LNCaP clone FGC (cell line): ENCODE measurements around the gene LMX1A.

Source experiments
- DNase-seq: peaks from one replicate; pipeline ENCODE4 v3.0.0-alpha.2; 2011; ENCODE audit warnings: low read depth
- H3K4me3 ChIP-seq: 2 replicates; pipeline ENCODE4 v1.5.1; 2011; ENCODE audit warnings: mild to moderate bottlenecking, low read depth, low read length, control low read depth
- CTCF ChIP-seq: IDR thresholded peaks from 2 replicates; pipeline ENCODE4 v1.5.1; 2012; ENCODE audit warnings: mild to moderate bottlenecking; ENCODE audit not compliant: control insufficient read depth, insufficient read depth; ENCODE audit errors: extremely low read depth

LMX1A gene

DNA sequence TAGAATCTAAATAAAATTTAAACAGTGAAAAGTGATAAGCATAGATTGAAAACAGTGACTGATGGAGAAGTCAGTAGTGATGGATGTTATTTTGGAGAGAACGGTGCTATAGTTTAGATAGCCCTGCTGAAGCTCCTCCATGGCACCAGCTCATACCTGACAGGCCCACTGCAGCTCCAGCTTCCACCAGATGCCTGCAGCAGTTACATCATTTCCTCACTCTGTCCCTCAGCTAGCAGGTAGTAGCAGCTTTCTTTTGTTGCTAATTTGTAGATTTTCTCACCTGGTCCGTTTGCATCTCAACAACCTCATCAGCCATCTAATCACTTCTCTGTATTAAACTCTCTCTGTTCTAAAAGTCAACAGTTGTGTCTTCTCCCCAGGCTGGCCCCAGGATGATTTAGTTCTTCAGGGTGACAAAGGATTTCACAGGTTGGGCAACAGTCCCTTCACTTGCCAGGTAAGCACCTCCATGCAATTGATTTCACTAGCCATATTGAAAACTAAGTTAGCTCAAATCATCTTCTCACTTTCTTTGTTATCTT lies 128.3 kb downstream of the LMX1A start:
- H3K4me3 ChIP-seq, result no peak overlapping the region
- DNase-seq, result no peak
- TF ChIP-seq CTCF, result no peak

GRCh38 chr1:165226326-165226725 lies 130.2 kb downstream of the LMX1A start:
- DNase-seq, result no peak
- H3K4me3 ChIP-seq, result no peak overlapping the region
- no peak for TF ChIP-seq CTCF

GRCh38 chr1:165225650-165226049 lies 130.9 kb downstream of the LMX1A start:
- DNase-seq, result no peak
- TF ChIP-seq CTCF, result no peak
- H3K4me3 ChIP-seq, result no peak overlapping the region

DNA sequence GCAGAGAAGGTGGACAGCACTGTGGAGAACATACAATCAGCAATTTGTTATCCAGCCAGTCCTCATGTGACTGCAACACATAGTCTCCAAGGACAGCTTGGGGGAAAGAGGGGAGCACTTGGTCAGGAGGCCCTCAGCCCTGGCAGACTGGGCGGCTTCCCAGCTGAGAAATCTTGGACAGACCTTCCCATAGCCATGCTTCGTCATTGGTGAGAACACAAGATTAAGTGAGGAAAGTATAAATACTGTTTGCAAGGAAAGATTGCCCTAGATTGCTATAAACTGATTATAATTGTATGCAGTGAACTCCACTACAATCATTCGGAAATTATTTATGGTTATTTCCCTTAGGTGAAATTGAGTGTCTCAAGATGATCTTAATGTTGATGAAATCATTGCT lies 131.5 kb downstream of the LMX1A start:
- DNase-seq, result no peak
- no peak overlapping the region for H3K4me3 ChIP-seq
- TF ChIP-seq CTCF, result no peak

DNA sequence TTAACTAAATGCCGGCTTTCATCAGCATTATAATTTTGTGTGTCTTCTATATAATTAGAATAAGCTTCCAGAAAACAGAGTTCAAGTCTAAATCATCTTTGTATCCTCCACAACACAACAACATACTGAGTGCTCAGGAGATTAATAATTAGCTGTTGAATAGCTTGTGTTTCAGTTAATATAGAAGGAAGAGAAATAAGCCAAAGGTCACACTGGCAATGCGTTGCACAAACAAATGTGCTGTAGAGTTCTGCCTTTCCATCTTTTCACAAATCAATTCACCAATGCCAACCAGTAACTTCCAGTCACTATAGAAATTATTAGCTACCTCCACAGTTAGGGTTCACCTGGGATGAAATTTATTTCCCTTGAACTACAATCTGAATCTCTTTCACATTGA lies 132.0 kb downstream of the LMX1A start:
- no peak for TF ChIP-seq CTCF
- DNase-seq, result no peak
- H3K4me3 ChIP-seq, result no peak overlapping the region

DNA sequence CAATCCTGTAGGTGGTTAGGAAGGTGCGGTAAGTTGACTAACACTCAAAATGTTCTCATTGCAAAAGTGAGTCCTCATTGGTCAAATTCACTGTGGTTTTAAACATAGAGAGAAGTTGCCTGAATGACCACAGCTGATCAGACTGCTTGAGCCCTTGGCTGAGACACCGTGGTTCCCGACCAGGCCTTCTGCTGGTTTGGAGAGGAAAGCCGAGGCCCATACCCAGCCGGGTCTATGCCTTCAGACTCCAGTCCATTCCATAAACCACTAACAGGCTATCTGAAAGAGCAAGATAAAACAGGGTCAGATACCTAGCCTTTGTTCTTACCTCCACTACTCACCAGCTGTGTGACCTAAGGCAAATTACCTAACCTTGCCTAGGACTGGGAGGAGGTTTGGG lies 133.9 kb downstream of the LMX1A start:
- H3K4me3 ChIP-seq, result no peak overlapping the region
- TF ChIP-seq CTCF, result no peak
- no peak for DNase-seq

DNA sequence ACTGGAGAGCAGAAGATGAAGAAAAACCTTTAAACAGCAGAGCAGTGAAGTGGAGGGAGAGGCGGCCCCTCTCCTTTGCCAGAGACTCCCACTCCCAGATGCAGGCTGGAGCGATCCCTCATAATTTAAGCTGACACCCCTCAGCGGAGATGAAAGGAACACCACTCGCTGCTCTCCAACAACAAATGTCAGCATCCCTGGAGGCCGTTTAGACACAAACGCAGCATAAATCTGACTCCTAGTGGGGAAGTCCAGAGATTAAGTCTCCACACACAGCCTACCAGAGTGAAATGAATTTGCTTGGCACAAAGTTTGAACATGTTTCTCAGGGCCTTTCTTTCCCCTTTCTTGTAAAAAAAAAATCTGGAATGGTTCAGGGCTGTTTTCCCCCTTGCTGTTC lies 137.8 kb downstream of the LMX1A start:
- no peak for TF ChIP-seq CTCF
- no peak overlapping the region for H3K4me3 ChIP-seq
- no peak for DNase-seq
